ENCODE measurements around the gene PRSS36.

PRSS36 gene

DNA sequence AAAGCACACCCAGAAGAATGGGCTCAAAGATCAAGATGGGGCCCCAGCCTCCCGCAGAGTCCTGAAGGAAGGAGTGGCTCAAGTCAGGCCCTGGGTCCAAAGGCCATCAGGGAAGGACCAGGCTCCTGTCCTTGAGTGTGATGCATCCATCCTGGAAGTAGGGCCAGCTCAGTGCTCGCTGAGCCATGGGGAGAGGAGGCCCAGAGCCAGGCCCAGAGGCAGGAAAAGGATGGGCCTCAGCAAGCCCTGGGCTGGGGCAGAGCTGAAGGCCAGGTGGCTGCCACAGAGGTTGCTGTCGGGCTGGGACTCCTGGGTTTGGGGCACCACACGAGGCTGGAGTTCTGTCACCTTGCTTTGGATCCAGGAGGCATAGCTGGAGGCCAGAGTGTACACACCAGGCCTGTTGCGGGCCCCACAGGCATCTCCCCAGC, 18.0 kb downstream of the PRSS36 start:
- TF ChIP-seq, protein P1, sequence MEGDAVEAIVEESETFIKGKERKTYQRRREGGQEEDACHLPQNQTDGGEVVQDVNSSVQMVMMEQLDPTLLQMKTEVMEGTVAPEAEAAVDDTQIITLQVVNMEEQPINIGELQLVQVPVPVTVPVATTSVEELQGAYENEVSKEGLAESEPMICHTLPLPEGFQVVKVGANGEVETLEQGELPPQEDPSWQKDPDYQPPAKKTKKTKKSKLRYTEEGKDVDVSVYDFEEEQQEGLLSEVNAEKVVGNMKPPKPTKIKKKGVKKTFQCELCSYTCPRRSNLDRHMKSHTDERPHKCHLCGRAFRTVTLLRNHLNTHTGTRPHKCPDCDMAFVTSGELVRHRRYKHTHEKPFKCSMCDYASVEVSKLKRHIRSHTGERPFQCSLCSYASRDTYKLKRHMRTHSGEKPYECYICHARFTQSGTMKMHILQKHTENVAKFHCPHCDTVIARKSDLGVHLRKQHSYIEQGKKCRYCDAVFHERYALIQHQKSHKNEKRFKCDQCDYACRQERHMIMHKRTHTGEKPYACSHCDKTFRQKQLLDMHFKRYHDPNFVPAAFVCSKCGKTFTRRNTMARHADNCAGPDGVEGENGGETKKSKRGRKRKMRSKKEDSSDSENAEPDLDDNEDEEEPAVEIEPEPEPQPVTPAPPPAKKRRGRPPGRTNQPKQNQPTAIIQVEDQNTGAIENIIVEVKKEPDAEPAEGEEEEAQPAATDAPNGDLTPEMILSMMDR (conservative IDR thresholded peaks at IDR 0.05; ENCODE audit: low read length): no peak
- no peak overlapping the region for H3K4me3 ChIP-seq (ENCODE audit: low read length)
- DNase-seq (ENCODE audit: low read depth): no peak

DNA sequence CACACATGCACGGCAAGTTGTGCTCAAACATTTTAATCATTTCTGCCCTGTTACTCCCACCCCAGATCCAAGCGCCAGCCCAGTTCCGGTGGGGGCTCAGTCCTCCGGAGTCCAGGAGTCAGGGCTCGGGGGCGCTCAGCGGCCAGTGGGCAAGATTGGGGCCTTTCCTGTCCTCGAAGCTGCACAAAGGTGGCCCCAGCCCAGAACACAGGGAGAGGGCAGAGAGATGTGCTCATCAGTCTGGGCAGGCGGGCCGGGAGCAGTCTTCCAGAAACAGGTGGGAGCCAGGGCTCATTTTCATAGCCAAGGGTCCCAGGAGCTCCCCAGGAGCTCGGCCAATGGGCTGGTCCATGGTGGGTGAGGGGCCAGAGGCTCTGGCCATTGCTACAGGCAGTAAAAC, 18.4 kb downstream of the PRSS36 start:
- no peak for DNase-seq (ENCODE audit: low read depth)
- H3K4me3 ChIP-seq (ENCODE audit: low read length): no peak overlapping the region
- TF ChIP-seq, protein P1 (conservative IDR thresholded peaks at IDR 0.05; ENCODE audit: low read length): no peak

DNA sequence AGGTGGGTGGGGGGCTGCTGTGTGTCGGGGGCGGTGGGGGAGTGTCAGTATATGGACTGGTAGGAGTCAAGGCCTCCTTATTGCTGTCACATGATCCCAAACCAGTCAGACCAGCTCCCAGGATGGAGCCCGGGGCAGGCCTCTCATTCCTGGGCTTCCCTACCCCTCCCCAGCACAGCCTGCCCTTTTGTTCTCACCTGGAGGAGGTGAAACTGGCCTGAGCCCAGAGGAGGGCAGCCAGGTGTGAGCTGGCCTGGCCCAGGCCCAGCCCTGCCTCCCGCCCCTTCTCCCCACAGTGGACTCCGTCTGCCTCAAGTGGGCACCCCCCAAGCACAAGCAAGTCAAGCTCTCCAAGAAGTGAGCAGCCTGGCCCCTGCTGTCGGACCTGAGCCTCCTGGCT, 19.0 kb downstream of the PRSS36 start:
- no peak for DNase-seq (ENCODE audit: low read depth)
- TF ChIP-seq, protein P1 (conservative IDR thresholded peaks at IDR 0.05; ENCODE audit: low read length): no peak
- H3K4me3 ChIP-seq (ENCODE audit: low read length): no peak overlapping the region

- no peak for DNase-seq (ENCODE audit: low read depth)
- TF ChIP-seq, protein P1 (conservative IDR thresholded peaks at IDR 0.05; ENCODE audit: low read length): no peak
- no peak overlapping the region for H3K4me3 ChIP-seq (ENCODE audit: low read length)
Observed at GRCh38 chr16:31130336-31130891, 19.5 kb downstream of the PRSS36 start.

GRCh38 chr16:31129568-31130335, 20.1 kb downstream of the PRSS36 start:
- no peak for DNase-seq (ENCODE audit: low read depth)
- TF ChIP-seq, protein P1 (conservative IDR thresholded peaks at IDR 0.05; ENCODE audit: low read length): no peak
- no peak overlapping the region for H3K4me3 ChIP-seq (ENCODE audit: low read length)

DNA sequence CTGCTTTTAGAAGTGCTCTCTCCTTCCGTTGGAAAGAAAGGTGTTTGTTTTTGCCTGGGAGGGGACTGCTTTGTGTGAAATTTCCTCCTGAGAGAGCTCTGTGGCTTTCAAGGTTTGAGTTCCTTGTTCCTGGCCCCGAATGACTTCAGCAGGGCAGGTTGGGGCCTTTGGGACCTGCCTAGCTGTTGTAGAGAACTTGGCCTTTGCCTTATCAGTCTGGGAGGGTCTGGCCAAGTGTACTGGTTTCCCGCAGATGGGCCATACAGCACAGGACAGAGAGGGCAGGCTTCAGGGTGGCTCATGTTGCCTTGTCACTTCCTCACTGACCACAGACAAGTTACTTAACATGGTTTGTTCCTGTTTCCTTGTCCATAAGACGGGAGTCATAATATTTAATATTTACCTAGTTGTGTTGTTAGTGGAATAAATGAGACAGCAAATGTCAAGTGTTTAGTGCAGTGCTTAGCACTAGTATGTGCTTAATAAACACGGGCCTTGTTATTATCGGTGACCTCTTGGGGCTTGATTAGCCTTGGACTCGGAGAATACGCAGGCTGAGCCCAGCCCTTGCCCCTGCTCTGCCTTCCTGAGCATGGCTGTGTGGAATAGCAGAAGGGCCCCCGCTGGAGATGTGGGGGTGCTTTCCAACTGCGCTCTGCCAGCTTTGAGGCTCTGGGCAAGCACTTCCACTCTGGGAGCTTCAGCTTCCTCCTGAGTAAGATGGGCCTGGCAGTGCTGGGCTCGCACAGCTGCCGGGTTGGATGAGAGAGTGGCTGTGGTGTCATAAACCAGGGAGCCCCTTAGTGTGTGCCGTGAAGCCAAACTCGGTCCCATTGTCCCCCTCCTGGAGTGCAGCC, 20.9 kb downstream of the PRSS36 start:
- DNase-seq (ENCODE audit: low read depth): no peak
- TF ChIP-seq, protein P1 (conservative IDR thresholded peaks at IDR 0.05; ENCODE audit: low read length): no peak
- no peak overlapping the region for H3K4me3 ChIP-seq (ENCODE audit: low read length)

All from AG10803 (cell line).